Testis (tissue), 2 donors: ENCODE measurements around the gene CD4.

Experiments
- CTCF ChIP-seq, 3 experiments: fragments of 450-650 bp in 2 of 3; fragments of 200-600 bp in 1 of 3; sonication (generic) in 1 of 3; IDR thresholded peaks; one replicate each; pipeline ENCODE4 v1.5.1; 2016 to 2019; ENCODE audit warnings: antibody characterized with exemption in 3 of 3, mild to moderate bottlenecking in 2 of 3, moderate library complexity in 1 of 3
- POLR2A ChIP-seq: fragments of 450-650 bp; IDR thresholded peaks from one replicate; pipeline ENCODE4 v1.6.1; 2017; ENCODE audit warnings: antibody characterized with exemption, mild to moderate bottlenecking, moderate library complexity

GRCh38 chr12:6773590-6774351 lies 15.6 kb upstream of the CD4 start:
- TF ChIP-seq POLR2A (no peak), CTCF (IDR thresholded peaks at IDR 0.05) (no peak)
